ENCODE measurements around the gene ADCY9.
"Not testable (repeated sequence)": the region's sequence is repeated elsewhere in the genome, so short reads cannot be mapped to it uniquely, and the experiment has no call there.

ADCY9 gene

DNA sequence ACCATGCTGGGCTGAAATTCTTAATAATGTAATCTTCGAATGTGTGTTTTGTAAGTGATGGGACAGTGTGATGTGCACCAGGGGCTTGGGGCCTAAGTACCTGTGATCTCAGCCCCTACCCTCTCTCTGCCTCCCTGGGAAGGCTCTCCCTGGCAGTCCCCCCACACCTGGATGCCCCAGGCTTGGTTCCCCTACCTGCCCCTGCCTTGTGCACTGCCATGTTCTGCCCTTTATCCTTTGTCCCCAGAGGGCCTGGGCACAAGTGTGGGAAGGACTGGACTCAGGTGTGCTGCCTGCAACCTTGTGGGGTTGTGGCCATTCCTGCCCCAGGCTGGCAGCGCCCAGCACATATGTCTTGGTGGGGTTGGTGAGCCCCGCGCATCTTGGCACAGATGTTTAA is 180.3 kb downstream of the ADCY9 start:
- DNase-seq (ENCODE audit: low read depth) = no peak
- TF ChIP-seq CTCF (IDR thresholded peaks at IDR 0.05; ENCODE audit: low read length, missing control alignments) = no peak
- no peak overlapping the region for H3K4me3 ChIP-seq (replicated peaks; ENCODE audit: low read depth, low read length)

- TF ChIP-seq CTCF (IDR thresholded peaks at IDR 0.05; ENCODE audit: low read length, missing control alignments) = no peak
- no peak overlapping the region for H3K4me3 ChIP-seq (replicated peaks; ENCODE audit: low read depth, low read length)
- no peak for DNase-seq (ENCODE audit: low read depth)
These were observed 181.6 kb downstream of the ADCY9 start for GRCh38 chr16:3934491-3935181.

DNA sequence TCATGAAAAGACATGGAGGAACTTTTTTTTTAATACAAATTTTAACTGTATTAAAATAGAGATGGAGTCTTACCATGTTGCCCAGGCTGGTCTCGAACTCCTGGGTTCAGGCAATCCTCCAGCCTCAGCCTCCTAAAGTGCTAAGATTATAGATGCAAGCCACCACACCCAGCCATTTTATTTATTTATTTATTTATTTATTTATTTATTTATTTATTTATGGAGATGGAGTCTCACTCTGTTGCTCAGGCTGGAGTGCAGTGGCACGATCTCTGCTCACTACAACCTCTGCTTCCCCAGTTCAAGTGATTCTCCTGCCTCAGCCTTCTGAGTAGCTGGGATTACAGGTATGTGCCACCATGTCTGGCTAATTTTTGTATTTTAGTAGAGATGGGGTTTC is 189.1 kb downstream of the ADCY9 start:
- H3K4me3 ChIP-seq (replicated peaks; ENCODE audit: low read depth, low read length); DNase-seq (ENCODE audit: low read depth): not testable (repeated sequence)

DNA sequence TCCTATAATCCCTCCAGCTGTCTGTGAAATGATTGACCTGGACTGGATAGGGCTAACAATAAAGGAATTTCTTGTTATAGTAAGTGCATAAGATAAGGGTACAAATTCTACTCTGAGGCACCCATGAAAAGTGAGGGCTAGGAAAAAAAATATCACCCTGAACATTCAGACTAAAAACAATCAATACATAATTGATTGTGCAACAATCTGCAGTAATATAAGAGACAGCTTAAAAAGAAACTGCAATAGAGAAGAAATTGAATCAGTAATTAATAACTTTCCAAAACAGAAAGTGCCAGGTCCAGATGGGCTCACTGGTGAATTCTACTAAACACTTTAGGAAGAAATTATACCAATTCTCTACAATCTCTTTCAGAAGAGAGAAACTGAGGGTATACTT is 191.5 kb downstream of the ADCY9 start:
- H3K4me3 ChIP-seq (replicated peaks; ENCODE audit: low read depth, low read length) = no peak overlapping the region
- DNase-seq (ENCODE audit: low read depth) = no peak
- TF ChIP-seq CTCF (IDR thresholded peaks at IDR 0.05; ENCODE audit: low read length, missing control alignments) = no peak

GRCh38 chr16:3922241-3922640 is 194.0 kb downstream of the ADCY9 start:
- no peak for DNase-seq (ENCODE audit: low read depth)
- H3K4me3 ChIP-seq (replicated peaks; ENCODE audit: low read depth, low read length) = no peak overlapping the region
- TF ChIP-seq CTCF (IDR thresholded peaks at IDR 0.05; ENCODE audit: low read length, missing control alignments) = no peak

DNA sequence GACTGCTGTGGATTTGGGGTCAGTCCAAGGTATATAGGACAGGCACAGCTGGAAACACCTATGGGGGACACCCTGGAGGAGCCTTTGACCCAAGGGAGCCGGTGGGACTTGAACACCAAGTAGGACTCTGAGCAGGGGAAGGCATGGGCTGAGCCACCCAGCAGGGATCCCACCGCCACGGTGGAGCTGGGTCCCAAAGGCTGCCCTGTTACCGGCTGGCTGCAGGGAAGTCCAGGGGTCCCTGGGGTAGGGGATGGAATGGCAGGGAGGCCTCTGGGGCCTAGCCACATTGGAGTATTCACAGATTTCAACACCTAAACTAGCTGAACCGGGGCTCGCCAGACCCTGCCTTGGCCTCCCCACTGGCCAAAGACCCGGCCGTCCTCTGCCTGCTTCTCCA is 196.0 kb downstream of the ADCY9 start:
- TF ChIP-seq CTCF (IDR thresholded peaks at IDR 0.05; ENCODE audit: low read length, missing control alignments) = no peak
- no peak for DNase-seq (ENCODE audit: low read depth)

GRCh38 chr16:3919413-3919812 is 196.8 kb downstream of the ADCY9 start:
- no peak for TF ChIP-seq CTCF (IDR thresholded peaks at IDR 0.05; ENCODE audit: low read length, missing control alignments)

More for the DNA sequence above, 196.0 kb downstream of the ADCY9 start:
- no peak overlapping the region for H3K4me3 ChIP-seq (replicated peaks; ENCODE audit: low read depth, low read length)

More at GRCh38 chr16:3919413-3919812, 196.8 kb downstream of the ADCY9 start:
- no peak for DNase-seq (ENCODE audit: low read depth)
- no peak overlapping the region for H3K4me3 ChIP-seq (replicated peaks; ENCODE audit: low read depth, low read length)

Data from fibroblast of pulmonary artery (primary cell).